AG09319 (cell line): ENCODE measurements around the gene NCAN.

Experiments used
- DNase-seq: peaks from one replicate; pipeline ENCODE4 v3.0.0-alpha.2; 2010; ENCODE audit warnings: low read depth; ENCODE audit errors: extremely low read depth
- CTCF ChIP-seq: IDR thresholded peaks from 2 replicates; pipeline ENCODE4 v1.5.1; 2011; ENCODE audit warnings: low read depth, mild to moderate bottlenecking, inconsistent platforms, low read length, moderate library complexity

The NCAN gene

GRCh38 chr19:19274146-19274545 lies 62.4 kb downstream of the NCAN start:
- TF ChIP-seq CTCF: no peak
- DNase-seq: no peak

- DNase-seq: no peak
- TF ChIP-seq CTCF: no peak
Measured at GRCh38 chr19:19274716-19275565, 63.2 kb downstream of the NCAN start.

- DNase-seq: no peak
- no peak for TF ChIP-seq CTCF
Measured at GRCh38 chr19:19276386-19276785, 64.6 kb downstream of the NCAN start.

GRCh38 chr19:19276851-19277250 lies 65.1 kb downstream of the NCAN start:
- TF ChIP-seq CTCF: no peak
- DNase-seq: no peak

GRCh38 chr19:19278315-19278714 lies 66.6 kb downstream of the NCAN start:
- no peak for DNase-seq
- TF ChIP-seq CTCF: no peak

GRCh38 chr19:19279062-19279612 lies 67.4 kb downstream of the NCAN start:
- no peak for TF ChIP-seq CTCF
- no peak for DNase-seq

- no peak for TF ChIP-seq CTCF
- DNase-seq: no peak
Measured at GRCh38 chr19:19279853-19280252, 68.1 kb downstream of the NCAN start.
